CD4-positive, alpha-beta T cell treated with Interleukin-15 for 1 hour (primary cell): ENCODE results near the gene TMEM39A.

ENCODE experiments used
- DNase-seq: peaks from one replicate; pipeline ENCODE4 v3.0.0-alpha.2; 2020

The TMEM39A gene

GRCh38 chr3:119395923-119396358 lies 67.5 kb downstream of the TMEM39A start:
- DNase-seq: no peak

GRCh38 chr3:119388577-119388976 lies 74.8 kb downstream of the TMEM39A start:
- no peak for DNase-seq

GRCh38 chr3:119382134-119382533 lies 81.3 kb downstream of the TMEM39A start:
- no peak for DNase-seq

GRCh38 chr3:119380697-119381096 lies 82.7 kb downstream of the TMEM39A start:
- no peak for DNase-seq
